RCC 7860 (cell line): ENCODE results near the gene PRICKLE4.
A peak's percentile ranks its signal among the peaks of the same experiment; 100 is the strongest.

Experiments used
- DNase-seq: peaks from one replicate; pipeline ENCODE4 v3.0.0-alpha.2; 2015; ENCODE audit warnings: low spot score
- FAIRE-seq: peaks from 2 replicates; lab custom pipeline; 2012; peaks lifted over from hg19 to GRCh38; lab: Jason Lieb, UNC

The PRICKLE4 gene, protein sequence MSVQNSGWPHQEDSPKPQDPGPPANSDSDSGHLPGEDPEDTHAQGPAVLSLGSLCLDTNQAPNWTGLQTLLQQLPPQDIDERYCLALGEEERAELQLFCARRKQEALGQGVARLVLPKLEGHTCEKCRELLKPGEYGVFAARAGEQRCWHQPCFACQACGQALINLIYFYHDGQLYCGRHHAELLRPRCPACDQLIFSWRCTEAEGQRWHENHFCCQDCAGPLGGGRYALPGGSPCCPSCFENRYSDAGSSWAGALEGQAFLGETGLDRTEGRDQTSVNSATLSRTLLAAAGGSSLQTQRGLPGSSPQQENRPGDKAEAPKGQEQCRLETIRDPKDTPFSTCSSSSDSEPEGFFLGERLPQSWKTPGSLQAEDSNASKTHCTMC

DNA sequence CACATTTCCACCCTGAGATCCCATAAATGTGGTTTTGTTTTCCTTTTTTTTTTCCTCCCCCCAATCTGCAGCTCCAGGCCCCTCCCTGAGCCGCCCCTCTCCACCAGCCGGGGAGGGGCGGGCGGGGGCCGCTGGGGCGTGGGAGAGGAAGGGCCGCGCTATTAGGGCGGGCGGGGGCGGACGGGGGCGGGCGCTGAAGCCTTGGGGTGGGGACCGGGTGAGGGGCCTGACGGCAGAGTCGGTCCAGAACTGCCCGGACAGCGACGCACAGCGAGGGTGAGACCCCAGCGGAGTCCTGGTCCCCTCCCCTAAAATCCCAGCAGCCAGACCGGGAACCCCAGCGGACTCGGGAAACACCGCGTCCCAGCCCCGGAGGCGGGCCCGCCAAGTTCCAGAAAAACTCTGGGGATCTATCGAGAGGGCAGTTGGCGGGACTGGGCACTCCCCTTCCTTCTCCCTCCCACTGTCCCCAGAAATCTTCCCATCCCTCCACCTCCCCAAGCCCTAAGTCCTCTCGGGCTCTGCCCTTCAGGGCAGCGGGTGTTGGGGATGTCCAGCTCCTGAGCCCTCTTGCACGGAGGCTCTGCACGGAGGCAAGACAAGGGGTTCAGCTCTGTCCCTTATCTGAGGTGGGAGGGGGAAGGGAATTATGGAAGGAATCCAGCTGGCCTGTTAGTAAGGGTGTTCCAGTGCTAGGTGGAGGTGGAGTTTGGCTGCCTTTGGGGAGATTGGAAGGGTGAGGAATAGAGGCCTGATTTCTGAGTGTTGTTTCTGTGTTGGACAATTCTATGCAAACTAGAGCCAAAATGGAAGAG, at the start of gene PRICKLE4:
TSS of gene PRICKLE4 (plus strand) at position 232 of the 815 bp plus-strand sequence. CDS start 2,692 bp downstream, outside the sequence.
- FAIRE-seq: no peak
- no peak for DNase-seq

- FAIRE-seq: no peak
- no peak for DNase-seq
Observed at GRCh38 chr6:41731561-41732086, 49.0 kb upstream of the PRICKLE4 start.

DNA sequence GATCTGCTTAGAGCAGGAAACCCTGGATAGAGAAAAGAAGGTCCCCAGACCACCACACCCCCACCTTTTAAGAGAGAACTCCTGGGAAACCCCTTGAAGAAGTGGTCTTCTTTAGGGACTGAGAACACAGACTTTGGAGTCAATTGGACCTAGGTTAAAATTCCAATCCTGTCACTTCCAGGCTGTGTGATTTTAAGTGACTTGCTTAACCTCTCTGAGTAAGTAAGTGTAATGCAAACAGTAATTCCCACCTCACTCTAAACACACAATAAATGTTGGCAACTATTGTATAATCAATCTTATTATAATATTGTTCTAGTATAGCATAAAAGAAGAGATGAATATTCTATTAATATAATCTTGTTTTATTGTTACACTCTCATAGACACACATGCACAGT, 48.4 kb upstream of the PRICKLE4 start:
- FAIRE-seq (no peak), DNase-seq (no peak)

GRCh38 chr6:41732591-41733359, 47.8 kb upstream of the PRICKLE4 start:
- FAIRE-seq: no peak
- peak; percentile 40 for DNase-seq

DNA sequence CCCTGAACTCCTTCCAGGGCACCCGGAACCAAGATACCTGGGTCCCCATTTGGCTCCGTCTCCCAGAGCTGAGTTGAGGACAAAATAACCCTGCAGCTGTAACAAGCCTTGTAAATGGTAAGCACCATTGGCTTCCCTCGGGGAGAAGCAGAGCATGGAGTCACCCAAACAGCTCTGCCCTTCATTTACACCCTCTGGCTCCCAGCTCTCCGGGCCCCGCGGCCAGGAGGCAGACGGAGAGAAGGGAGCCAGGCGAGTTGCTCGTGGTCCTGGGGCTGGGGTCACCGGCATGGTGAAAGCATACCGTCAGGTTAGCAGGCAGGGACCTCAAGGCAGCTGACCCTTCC, 47.2 kb upstream of the PRICKLE4 start:
- DNase-seq (no peak), FAIRE-seq (no peak)

GRCh38 chr6:41733707-41734665, 46.6 kb upstream of the PRICKLE4 start:
- DNase-seq (peak; percentile 53), FAIRE-seq (peak; percentile 2)

GRCh38 chr6:41734666-41735426, 45.7 kb upstream of the PRICKLE4 start:
- FAIRE-seq: no peak

DNA sequence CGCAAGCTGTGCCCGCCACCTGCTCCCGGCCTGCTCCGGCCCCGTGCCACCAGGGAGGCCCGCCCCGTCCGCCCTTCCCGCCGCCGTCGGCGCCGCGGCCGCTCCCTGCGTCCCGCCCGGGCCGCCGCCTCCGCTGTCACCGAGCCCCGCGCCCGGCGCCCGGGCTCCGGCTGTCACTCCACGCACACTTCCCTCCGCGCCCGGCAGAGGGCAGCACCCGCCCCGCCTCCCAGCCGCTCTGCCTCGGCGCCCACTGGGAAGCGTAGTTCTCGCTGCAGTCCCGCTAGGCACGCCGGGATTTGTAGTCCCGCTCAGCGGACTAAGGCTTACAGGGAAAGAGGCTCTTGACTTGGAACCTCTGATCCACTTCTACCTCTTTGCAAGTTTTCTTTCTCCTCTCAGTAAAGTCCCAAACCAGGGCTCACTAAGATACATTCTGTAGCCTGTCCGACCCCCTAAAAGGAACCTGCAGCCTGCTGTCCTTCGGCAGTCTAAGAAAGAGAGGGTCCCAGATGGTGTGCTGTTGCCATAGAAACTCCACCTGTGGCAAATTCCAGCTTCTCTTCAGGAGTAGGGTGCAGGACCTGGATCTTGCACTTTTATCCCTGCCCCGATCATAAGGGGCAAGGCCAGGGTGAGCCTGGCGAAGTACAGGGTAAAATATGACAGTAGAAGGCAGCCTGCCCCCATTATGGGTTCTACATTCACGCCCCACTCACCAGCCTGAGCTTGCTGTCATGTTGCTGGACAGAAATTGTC, 45.0 kb upstream of the PRICKLE4 start, which contains the start of gene TFEB:
TSS of gene TFEB (minus strand) at position 182 of the 759 bp plus-strand sequence. CDS start 44,395 bp downstream, outside the sequence.
- DNase-seq (peak; percentile 57), FAIRE-seq (no peak)

More at GRCh38 chr6:41734666-41735426, 45.7 kb upstream of the PRICKLE4 start:
- DNase-seq: peak; percentile 21

DNA sequence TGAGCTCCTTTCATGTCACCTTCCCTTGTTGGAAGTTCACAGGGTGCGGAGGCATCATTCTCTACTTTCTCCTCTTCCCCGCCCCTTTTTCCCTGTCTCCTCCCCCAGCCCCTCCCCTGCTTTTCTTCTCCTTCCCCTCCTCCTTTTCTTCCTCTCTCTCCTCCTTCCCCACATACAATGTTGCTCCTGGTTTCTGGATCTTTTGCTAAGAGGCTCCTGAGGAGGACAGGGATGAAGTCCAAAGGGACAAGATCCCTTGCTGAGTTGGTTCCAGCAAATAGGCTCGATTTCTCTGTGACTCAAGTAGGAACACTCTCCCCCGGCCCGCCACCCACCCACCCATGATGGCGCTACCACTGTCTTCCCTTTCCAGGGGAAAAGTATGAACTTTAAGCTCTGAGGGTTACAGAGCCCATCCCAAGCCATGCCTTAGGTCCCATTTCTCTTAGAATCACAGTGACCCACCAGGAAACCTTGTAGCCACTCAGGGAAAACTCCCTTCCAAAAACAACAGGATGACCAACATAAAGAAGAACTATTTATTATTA, 44.3 kb upstream of the PRICKLE4 start:
- FAIRE-seq (no peak), DNase-seq (no peak)

DNA sequence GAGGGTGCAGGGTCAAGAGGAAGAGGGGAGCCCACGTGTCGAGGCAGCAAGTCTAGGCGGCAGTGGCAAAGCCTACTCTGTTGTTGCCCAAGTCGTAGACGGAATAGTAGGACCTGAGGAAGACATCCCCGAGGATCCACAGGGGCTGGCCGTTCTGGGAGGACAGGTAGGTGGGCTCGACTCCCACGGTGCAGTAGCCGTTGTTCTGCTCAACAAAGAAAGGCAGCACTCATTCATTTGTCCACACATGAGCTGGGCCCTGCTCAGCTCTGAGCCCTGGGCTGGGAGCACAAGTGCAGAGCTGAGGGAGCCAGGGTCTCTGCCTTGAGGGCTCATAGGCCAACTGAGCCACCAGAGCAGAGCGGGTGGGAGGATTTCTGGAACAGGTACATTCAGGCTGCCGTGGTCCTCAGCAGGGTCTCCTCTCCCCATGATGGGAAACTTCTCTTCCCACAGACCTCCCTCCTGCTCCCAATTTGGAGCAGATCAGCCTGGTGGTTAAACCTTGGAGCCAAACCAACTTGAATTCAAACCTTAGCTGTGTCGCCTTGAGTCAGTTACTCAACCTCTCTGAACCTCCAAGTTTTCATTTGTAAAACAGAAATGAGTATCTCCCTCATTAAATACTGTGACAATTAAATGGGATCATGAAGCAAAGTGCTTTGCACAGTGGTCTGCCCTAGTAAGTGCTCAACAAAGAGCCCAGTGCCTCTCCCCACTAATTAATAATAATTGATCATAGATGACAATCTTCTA, 43.6 kb upstream of the PRICKLE4 start:
- DNase-seq (no peak), FAIRE-seq (no peak)

DNA sequence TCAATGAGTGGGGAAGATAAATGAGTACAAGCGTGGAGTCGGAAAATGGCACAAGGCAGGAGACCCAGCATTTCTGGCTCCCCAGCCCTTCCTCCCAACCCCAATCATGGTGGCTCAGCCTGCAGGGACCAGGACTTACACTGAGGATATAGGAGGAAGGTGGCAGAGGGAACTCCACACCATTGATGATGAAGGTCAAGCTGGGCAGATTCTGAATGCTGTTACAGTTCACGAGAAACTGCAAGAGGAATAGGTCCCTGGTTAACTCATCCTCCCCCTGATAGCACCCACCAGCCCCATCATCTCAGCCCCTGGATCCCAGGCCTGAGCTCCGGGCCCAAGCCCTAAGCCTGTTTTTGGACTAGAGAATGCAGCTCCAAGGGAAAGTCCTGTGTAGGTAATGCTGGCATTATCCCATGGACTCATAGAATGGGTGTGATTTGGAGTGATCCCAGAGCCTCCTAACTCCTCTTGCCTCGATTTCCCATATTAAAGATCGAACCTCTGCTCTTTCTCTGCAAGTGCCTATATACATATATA, 42.9 kb upstream of the PRICKLE4 start:
- FAIRE-seq (no peak), DNase-seq (no peak)

GRCh38 chr6:41739041-41739440, 41.5 kb upstream of the PRICKLE4 start:
- FAIRE-seq: no peak
- DNase-seq: no peak

DNA sequence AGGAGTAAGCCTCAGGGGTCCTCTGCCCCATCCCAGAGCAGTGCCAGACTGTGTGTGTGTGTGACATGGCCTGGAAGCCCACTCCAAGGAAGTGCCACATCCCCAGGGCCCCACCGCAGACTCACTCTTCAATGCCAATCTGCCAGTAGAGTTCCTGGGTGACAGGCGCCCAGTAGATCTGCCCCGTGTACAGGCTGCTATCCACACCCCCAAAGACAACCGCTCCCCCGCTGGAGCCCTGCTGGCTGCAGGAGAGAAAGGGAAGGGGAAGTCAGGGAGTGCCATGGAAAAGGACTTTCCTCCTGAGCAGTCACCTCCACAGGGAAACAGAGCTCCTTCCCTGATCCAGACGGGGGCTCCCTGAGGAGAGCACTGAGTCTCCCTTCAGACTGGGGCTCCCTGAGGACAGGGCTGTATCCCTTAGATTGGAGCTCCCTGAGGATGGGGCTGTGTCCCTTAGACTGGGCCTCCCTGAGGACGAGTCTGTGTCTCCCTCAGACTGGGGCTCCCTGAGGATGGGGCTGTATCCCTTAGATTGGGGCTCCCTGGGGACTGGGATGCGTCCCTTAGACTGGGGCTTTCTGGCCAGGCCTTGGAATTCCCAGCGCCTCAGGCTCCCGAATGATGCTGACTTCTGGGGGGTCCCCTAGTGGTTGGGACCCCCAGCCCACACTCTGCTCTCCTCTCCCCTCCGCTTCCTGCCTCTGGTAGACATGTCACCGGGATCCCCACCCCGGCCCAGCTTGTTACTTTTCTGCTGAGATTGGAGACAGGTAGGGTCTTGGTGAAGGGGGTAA, 40.0 kb upstream of the PRICKLE4 start:
- FAIRE-seq (no peak), DNase-seq (no peak)

GRCh38 chr6:41741625-41742490, 38.7 kb upstream of the PRICKLE4 start:
- no peak for FAIRE-seq
- DNase-seq: no peak
